ENCODE measurements around the gene EMP2.
"Not testable (repeated sequence)": the region's sequence is repeated elsewhere in the genome, so short reads cannot be mapped to it uniquely, and the experiment has no call there.

EMP2 gene

DNA sequence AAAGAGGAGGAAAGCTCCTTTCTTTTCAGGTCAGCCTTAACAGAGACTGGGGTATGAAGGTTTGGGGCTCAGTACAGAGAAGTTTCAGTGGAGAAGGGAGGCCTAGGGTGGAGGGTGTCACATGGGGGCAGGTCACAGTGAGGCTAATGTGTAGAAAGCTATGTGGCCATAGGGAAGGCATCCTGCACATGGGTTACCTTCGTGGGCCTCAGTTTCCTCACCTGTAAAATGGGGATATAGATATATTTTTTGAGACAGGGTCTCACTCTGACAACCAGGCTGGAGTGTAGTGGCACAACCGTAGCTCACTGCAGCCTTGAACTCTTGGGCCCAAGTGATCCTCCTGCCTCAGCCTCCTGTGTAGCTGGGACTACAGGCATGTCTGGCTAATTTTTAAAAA lies 41.8 kb downstream of the EMP2 start:
- Histone ChIP-seq H3K4me3 (ENCODE audit: low read length) (no peak overlapping the region), H3K9ac (ENCODE audit: low read length) (no peak overlapping the region), H3K4me1 (ENCODE audit: low read length) (0 out of 2 replicates have a peak, but pooled peaks cover 4% of the 10 kb centered on the region), H2AFZ (ENCODE audit: low read depth, low read length) (no peak overlapping the region), H3K36me3 (replicated peaks; ENCODE audit: low read depth, low read length) (no peaks in the 10 kb centered on the region), H4K20me1 (ENCODE audit: insufficient read depth, low read length) (no peaks in the 10 kb centered on the region), H3K79me2 (ENCODE audit: low read length) (no peaks in the 10 kb centered on the region), H3K27ac (ENCODE audit: low read length) (no peak overlapping the region), H3K4me2 (ENCODE audit: low read length) (no peak overlapping the region), H3K9me3 (ENCODE audit: insufficient read depth, low read length) (no peaks in the 10 kb centered on the region), H3K27me3 (ENCODE audit: low read depth, low read length) (0 out of 2 replicates have a peak, but pooled peaks cover 2% of the 10 kb centered on the region)
- TF ChIP-seq EZH2phosphoT487 (IDR thresholded peaks at IDR 0.05; ENCODE audit: low read depth): no peak
- TF ChIP-seq, protein P1, sequence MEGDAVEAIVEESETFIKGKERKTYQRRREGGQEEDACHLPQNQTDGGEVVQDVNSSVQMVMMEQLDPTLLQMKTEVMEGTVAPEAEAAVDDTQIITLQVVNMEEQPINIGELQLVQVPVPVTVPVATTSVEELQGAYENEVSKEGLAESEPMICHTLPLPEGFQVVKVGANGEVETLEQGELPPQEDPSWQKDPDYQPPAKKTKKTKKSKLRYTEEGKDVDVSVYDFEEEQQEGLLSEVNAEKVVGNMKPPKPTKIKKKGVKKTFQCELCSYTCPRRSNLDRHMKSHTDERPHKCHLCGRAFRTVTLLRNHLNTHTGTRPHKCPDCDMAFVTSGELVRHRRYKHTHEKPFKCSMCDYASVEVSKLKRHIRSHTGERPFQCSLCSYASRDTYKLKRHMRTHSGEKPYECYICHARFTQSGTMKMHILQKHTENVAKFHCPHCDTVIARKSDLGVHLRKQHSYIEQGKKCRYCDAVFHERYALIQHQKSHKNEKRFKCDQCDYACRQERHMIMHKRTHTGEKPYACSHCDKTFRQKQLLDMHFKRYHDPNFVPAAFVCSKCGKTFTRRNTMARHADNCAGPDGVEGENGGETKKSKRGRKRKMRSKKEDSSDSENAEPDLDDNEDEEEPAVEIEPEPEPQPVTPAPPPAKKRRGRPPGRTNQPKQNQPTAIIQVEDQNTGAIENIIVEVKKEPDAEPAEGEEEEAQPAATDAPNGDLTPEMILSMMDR (IDR thresholded peaks at IDR 0.05; ENCODE audit: low read depth, low read length): no peak

DNA sequence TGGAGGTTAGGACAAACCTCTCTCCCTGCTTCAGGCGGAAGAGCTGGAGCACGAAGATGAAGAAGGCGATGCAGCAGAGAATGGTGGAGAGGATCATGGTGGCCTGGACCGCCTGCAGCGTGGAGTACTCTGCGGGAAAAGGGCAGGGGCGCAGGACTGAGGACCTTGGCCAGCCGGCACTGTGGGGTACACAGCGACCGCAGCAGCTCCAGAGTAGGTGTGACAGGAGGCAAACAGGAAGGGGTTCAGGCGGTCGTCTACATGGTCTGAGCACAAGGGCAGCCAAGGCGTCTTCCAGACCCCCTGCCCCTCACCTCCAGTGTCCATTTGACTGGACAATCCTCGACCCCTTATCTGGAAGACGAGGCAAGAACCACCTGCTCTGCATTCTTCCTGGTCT lies 42.5 kb downstream of the EMP2 start:
- Histone ChIP-seq H3K4me2 (ENCODE audit: low read length) (no peak overlapping the region), H3K4me1 (ENCODE audit: low read length) (0 out of 2 replicates have a peak, but pooled peaks cover 4% of the 10 kb centered on the region), H2AFZ (ENCODE audit: low read depth, low read length) (no peak overlapping the region), H3K4me3 (ENCODE audit: low read length) (no peak overlapping the region), H3K9me3 (ENCODE audit: insufficient read depth, low read length) (no peaks in the 10 kb centered on the region), H4K20me1 (ENCODE audit: insufficient read depth, low read length) (no peaks in the 10 kb centered on the region), H3K9ac (ENCODE audit: low read length) (no peak overlapping the region), H3K79me2 (ENCODE audit: low read length) (no peaks in the 10 kb centered on the region), H3K27ac (ENCODE audit: low read length) (no peak overlapping the region), H3K27me3 (ENCODE audit: low read depth, low read length) (0 out of 2 replicates have a peak, but pooled peaks cover 2% of the 10 kb centered on the region), H3K36me3 (replicated peaks; ENCODE audit: low read depth, low read length) (no peaks in the 10 kb centered on the region)
- TF ChIP-seq, protein P1 (IDR thresholded peaks at IDR 0.05; ENCODE audit: low read depth, low read length): no peak
- no peak for TF ChIP-seq EZH2phosphoT487 (IDR thresholded peaks at IDR 0.05; ENCODE audit: low read depth)

DNA sequence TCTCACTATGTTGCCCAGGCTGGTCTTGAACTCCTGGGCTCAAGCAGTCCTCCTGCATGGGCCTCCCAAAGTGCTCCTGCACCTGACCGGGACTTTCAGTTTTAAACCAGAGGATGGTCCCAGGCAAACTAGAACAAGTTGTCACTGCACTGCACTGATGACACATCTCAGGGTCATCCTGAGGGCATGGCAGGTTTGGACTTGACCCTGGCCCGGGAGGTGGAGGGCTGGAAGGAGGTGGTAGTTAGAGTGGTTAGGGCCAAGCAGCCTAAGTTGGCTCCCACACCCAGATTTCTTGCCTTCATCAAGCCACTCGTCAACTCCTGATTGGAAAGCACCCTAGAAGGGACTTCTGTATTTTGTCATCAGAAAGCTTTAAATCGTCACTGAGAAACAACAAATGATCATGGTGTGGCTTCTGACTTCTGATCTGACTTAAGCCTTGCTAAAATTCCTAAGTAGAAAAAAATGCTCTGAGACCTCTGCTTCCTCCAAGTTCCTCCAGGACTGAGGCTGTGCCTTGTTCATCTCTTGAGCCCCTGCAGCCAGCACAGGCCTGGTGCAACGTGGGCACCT lies 43.5 kb downstream of the EMP2 start:
- Histone ChIP-seq H3K27me3 (ENCODE audit: low read depth, low read length) (0 out of 2 replicates have a peak, but pooled peaks cover 2% of the 10 kb centered on the region), H3K9me3 (ENCODE audit: insufficient read depth, low read length) (no peaks in the 10 kb centered on the region), H2AFZ (ENCODE audit: low read depth, low read length) (no peak overlapping the region), H3K9ac (ENCODE audit: low read length) (no peak overlapping the region), H3K4me1 (ENCODE audit: low read length) (0 out of 2 replicates have a peak, but pooled peaks cover 4% of the 10 kb centered on the region), H3K27ac (ENCODE audit: low read length) (no peak overlapping the region), H4K20me1 (ENCODE audit: insufficient read depth, low read length) (no peaks in the 10 kb centered on the region), H3K4me3 (ENCODE audit: low read length) (no peak overlapping the region), H3K4me2 (ENCODE audit: low read length) (no peak overlapping the region), H3K36me3 (replicated peaks; ENCODE audit: low read depth, low read length) (no peaks in the 10 kb centered on the region), H3K79me2 (ENCODE audit: low read length) (no peaks in the 10 kb centered on the region)
- TF ChIP-seq EZH2phosphoT487 (IDR thresholded peaks at IDR 0.05; ENCODE audit: low read depth): no peak
- TF ChIP-seq, protein P1 (IDR thresholded peaks at IDR 0.05; ENCODE audit: low read depth, low read length): no peak

DNA sequence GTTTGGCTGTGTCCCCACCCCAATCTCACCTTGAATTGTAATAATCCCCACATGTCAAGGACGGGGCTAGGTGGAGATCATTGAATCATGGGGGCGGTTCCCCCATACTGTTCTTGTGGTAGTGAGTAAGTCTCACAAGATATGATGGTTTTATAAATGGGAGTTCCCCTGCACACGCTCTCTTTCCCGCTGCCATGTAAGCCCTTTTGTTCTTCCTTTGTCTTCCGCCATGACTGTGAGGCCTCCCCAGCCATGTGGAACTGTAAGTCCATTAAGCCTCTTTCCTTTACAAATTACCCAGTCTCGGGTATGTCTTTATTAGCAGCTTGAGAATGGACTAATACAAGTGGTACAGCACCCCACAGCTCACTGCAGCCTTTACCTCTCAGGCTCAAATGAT lies 44.1 kb downstream of the EMP2 start:
- H3K27me3 ChIP-seq (ENCODE audit: low read depth, low read length); H3K4me2 ChIP-seq (ENCODE audit: low read length); H3K4me1 ChIP-seq (ENCODE audit: low read length); H3K9ac ChIP-seq (ENCODE audit: low read length); H3K9me3 ChIP-seq (ENCODE audit: insufficient read depth, low read length); H3K27ac ChIP-seq (ENCODE audit: low read length); H2AFZ ChIP-seq (ENCODE audit: low read depth, low read length); H3K4me3 ChIP-seq (ENCODE audit: low read length); H3K36me3 ChIP-seq (replicated peaks; ENCODE audit: low read depth, low read length); H3K79me2 ChIP-seq (ENCODE audit: low read length); H4K20me1 ChIP-seq (ENCODE audit: insufficient read depth, low read length): not testable (repeated sequence)

Data from OCI-LY3 (cell line).